Activated naive CD4-positive, alpha-beta T cell treated with anti-CD3 and anti-CD28 coated beads for 36 hours (primary cell): ENCODE data around the gene ITIH1. TPM values are rescaled to one million over a fixed set of nuclear protein-coding genes. Genes with fewer than 3 reads are reported as not detected.
"Not testable (repeated sequence)": the region's sequence is repeated elsewhere in the genome, so short reads cannot be mapped to it uniquely, and the experiment has no call there.

Experiments used
- CTCF ChIA-PET: fragments of 350-600 bp; sonication (Branson Sonifier 250); formaldehyde crosslinking; loops from one replicate; lab custom pipeline; 2021; ENCODE audit warnings: antibody characterized with exemption; lab: Charles Lee
- DNase-seq: peaks from one replicate; pipeline ENCODE4 v3.0.0-alpha.2; 2020
- H3K27ac Mint-ChIP-seq: one replicate; pipeline ENCODE4 v1.8.0; 2021; ENCODE audit warnings: mild to moderate bottlenecking, mixed read lengths
- H3K27me3 Mint-ChIP-seq: one replicate; pipeline ENCODE4 v1.8.0; 2021; ENCODE audit warnings: low read depth, mixed read lengths
- H3K36me3 Mint-ChIP-seq: one replicate; pipeline ENCODE4 v1.8.0; 2021; ENCODE audit warnings: low read depth, mixed read lengths
- H3K4me1 Mint-ChIP-seq: one replicate; pipeline ENCODE4 v1.8.0; 2021; ENCODE audit warnings: low read depth, mixed read lengths
- H3K4me3 Mint-ChIP-seq: one replicate; pipeline ENCODE4 v1.8.0; 2021; ENCODE audit warnings: mild to moderate bottlenecking, moderate library complexity, mixed read lengths
- H3K9me3 Mint-ChIP-seq: one replicate; pipeline ENCODE4 v1.8.0; 2021; ENCODE audit warnings: mixed read lengths
- intact Hi-C: fragments of 100-400 bp; cut with micrococcal nuclease; formaldehyde crosslinking; loops from one replicate; pipeline ENCODE4 v1.15.1; 2023
- total RNA-seq, 2 experiments: library from RNA; stranded (reverse); gene quantifications; one replicate each; pipeline ENCODE4 v1.2.3, GENCODE V29; 2021

ITIH1 gene
- total RNA-seq, 2 experiments from 2014 or later, result not detected

- CTCF ChIA-PET, result no interaction called here
- no peaks in the 10 kb centered on the region for H3K36me3 Mint-ChIP-seq
- intact Hi-C loops, result no loop called here
- no peak for DNase-seq
- H3K27me3 Mint-ChIP-seq, result no peaks in the 10 kb centered on the region
- no peak overlapping the region for H3K4me3 Mint-ChIP-seq
- no peaks in the 10 kb centered on the region for H3K9me3 Mint-ChIP-seq
- no peak overlapping the region for H3K27ac Mint-ChIP-seq
- peaks cover 10% of the 10 kb centered on the region for H3K4me1 Mint-ChIP-seq
Observed at GRCh38 chr3:52775877-52776276, 1.5 kb upstream of the ITIH1 start.

- H3K27me3 Mint-ChIP-seq, H3K36me3 Mint-ChIP-seq, H3K27ac Mint-ChIP-seq, intact Hi-C loops, DNase-seq, H3K4me3 Mint-ChIP-seq, H3K4me1 Mint-ChIP-seq, H3K9me3 Mint-ChIP-seq: not testable (repeated sequence)
- CTCF ChIA-PET, result interaction anchor here (0.6 kb wide), 1 partner anchor 802 kb away, joined by 3 read pairs; no protein-coding TSS in a partner anchor
Observed at GRCh38 chr3:52776486-52776885, 913 bp upstream of the ITIH1 start.

GRCh38 chr3:52777959-52778805 lies 783 bp downstream of the ITIH1 start:
- intact Hi-C loops, result no loop called here
- CTCF ChIA-PET, result no interaction called here
- H3K36me3 Mint-ChIP-seq, result no peaks in the 10 kb centered on the region
- H3K4me1 Mint-ChIP-seq, result no peaks in the 10 kb centered on the region
- no peaks in the 10 kb centered on the region for H3K27me3 Mint-ChIP-seq
- no peak for DNase-seq
- no peak overlapping the region for H3K27ac Mint-ChIP-seq
- no peak overlapping the region for H3K4me3 Mint-ChIP-seq
- no peaks in the 10 kb centered on the region for H3K9me3 Mint-ChIP-seq

DNA sequence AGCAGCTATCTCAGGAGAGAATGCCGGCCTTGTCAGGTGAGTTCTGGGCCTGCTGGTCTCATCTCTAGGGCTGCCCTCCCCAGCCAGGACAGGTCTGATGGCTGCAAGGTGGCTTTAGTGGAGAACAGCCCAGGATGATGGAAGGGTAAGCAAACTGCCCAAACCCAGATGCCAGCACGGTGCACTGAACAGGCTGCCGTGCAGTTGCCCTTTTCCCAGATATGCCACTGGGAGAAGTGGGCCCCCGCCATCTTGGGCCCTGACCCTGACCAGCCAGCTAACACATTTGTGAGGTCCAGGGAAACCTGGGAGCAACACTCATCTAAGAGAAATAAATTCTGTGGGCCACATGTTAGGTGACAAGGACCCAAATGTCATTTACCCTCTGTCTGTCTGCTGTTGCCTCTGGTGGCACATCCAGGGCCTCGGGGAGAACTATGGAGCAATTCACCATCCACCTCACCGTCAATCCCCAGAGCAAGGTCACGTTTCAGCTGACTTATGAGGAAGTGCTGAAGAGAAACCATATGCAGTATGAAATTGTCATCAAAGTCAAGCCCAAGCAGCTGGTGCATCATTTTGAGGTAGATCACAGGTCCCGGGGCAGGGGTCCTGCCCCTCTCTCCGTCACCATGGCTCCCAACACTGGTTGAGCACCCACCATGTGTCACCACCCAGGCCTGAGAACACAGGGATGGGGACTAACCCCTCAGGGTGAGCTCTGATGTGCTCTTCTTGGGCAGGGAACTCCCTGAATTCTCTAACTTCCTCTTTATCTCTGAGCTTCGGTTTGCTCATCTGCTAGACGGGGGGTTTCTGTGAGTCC lies 1.8 kb downstream of the ITIH1 start:
- Mint-ChIP-seq H3K4me3 (no peak overlapping the region), H3K9me3 (no peaks in the 10 kb centered on the region), H3K36me3 (no peaks in the 10 kb centered on the region), H3K27me3 (no peaks in the 10 kb centered on the region), H3K4me1 (no peaks in the 10 kb centered on the region), H3K27ac (no peak overlapping the region)
- intact Hi-C loops, result no loop called here
- CTCF ChIA-PET, result no interaction called here
- DNase-seq, result no peak

- CTCF ChIA-PET, result no interaction called here
- DNase-seq, result no peak
Observed at GRCh38 chr3:52779837-52780585, 2.6 kb downstream of the ITIH1 start.

DNA sequence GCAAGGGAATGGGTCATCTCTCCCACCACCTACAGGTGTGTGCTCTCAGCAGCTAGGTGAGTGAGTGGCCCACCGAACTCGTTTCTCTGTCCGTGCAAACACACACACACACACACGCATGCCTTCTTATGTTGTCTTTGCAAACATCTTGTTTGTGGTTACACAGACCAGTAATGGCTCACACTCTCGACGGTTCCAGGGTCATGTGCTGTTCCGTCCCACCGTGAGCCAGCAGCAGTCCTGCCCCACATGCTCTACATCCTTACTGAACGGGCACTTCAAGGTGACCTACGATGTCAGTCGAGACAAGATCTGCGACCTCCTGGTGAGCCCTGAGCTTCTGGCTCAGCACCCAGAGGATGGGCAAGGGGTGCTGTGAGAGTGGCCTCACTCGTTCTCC lies 4.3 kb downstream of the ITIH1 start:
- no peaks in the 10 kb centered on the region for H3K4me1 Mint-ChIP-seq
- H3K27me3 Mint-ChIP-seq, result no peaks in the 10 kb centered on the region
- H3K36me3 Mint-ChIP-seq, result no peaks in the 10 kb centered on the region
- intact Hi-C loops, result no loop called here
- CTCF ChIA-PET, result no interaction called here
- no peak for DNase-seq
- H3K9me3 Mint-ChIP-seq, result no peaks in the 10 kb centered on the region
- H3K4me3 Mint-ChIP-seq, result no peak overlapping the region
- H3K27ac Mint-ChIP-seq, result no peak overlapping the region

More at GRCh38 chr3:52779837-52780585, 2.6 kb downstream of the ITIH1 start:
- intact Hi-C loops, result no loop called here
- Mint-ChIP-seq H3K4me1 (no peaks in the 10 kb centered on the region), H3K27ac (no peak overlapping the region), H3K36me3 (no peaks in the 10 kb centered on the region), H3K9me3 (no peaks in the 10 kb centered on the region), H3K4me3 (no peak overlapping the region), H3K27me3 (no peaks in the 10 kb centered on the region)

- no peaks in the 10 kb centered on the region for H3K36me3 Mint-ChIP-seq
- CTCF ChIA-PET, result interaction anchor here (2.4 kb wide), 1 partner anchor 39 kb away, joined by 8 read pairs; no protein-coding TSS in a partner anchor
- H3K9me3 Mint-ChIP-seq, result no peaks in the 10 kb centered on the region
- DNase-seq, result no peak
- no peak overlapping the region for H3K4me3 Mint-ChIP-seq
- no peaks in the 10 kb centered on the region for H3K4me1 Mint-ChIP-seq
- intact Hi-C loops, result no loop called here
- H3K27ac Mint-ChIP-seq, result no peak overlapping the region
- H3K27me3 Mint-ChIP-seq, result no peaks in the 10 kb centered on the region
Observed at GRCh38 chr3:52782412-52783210, 5.2 kb downstream of the ITIH1 start.

GRCh38 chr3:52783211-52783555 lies 5.8 kb downstream of the ITIH1 start:
- DNase-seq, result no peak
- no peak overlapping the region for H3K27ac Mint-ChIP-seq
- H3K4me3 Mint-ChIP-seq, result no peak overlapping the region
- intact Hi-C loops, result no loop called here
- H3K36me3 Mint-ChIP-seq, result no peaks in the 10 kb centered on the region
- no peaks in the 10 kb centered on the region for H3K27me3 Mint-ChIP-seq
- H3K4me1 Mint-ChIP-seq, result no peaks in the 10 kb centered on the region
- CTCF ChIA-PET, result interaction anchor here (1.3 to 2.4 kb wide), 2 partner anchors 38 to 41 kb away, joined by 3 to 8 read pairs; no protein-coding TSS in a partner anchor
- no peaks in the 10 kb centered on the region for H3K9me3 Mint-ChIP-seq

DNA sequence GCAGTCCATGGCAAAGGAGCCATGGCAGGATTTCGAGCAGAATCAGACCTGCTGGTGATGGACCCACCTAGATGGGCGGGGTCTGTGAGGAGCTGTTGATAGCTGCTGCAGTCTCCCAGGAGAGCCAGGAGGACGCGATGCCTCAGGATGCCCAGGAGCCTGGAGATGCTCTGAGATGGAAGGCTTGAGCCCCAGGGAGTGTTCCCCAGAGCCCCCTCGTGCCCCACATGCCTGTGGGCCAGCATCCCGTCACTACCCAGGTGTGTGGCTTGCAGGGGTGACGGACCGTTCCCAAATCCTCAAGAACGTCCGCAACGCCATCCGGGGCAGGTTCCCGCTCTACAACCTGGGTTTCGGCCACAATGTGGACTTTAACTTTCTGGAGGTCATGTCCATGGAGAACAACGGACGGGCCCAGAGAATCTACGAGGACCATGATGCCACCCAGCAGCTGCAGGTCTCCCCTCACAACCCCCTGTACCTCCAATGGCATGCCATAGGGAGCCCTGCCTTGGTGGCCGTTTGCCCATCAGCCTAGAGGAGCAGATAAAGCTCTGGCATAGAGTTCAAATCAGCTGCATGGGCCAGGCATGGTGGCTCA lies 6.7 kb downstream of the ITIH1 start:
- no peak overlapping the region for H3K27ac Mint-ChIP-seq
- H3K27me3 Mint-ChIP-seq, result no peaks in the 10 kb centered on the region
- H3K36me3 Mint-ChIP-seq, result no peaks in the 10 kb centered on the region
- no peak overlapping the region for H3K4me3 Mint-ChIP-seq
- intact Hi-C loops, result no loop called here
- CTCF ChIA-PET, result interaction anchor here (1.3 to 2.4 kb wide), 2 partner anchors 37 to 42 kb away, joined by 3 to 8 read pairs; no protein-coding TSS in a partner anchor
- DNase-seq, result no peak
- H3K9me3 Mint-ChIP-seq, result no peaks in the 10 kb centered on the region
- H3K4me1 Mint-ChIP-seq, result no peaks in the 10 kb centered on the region

DNA sequence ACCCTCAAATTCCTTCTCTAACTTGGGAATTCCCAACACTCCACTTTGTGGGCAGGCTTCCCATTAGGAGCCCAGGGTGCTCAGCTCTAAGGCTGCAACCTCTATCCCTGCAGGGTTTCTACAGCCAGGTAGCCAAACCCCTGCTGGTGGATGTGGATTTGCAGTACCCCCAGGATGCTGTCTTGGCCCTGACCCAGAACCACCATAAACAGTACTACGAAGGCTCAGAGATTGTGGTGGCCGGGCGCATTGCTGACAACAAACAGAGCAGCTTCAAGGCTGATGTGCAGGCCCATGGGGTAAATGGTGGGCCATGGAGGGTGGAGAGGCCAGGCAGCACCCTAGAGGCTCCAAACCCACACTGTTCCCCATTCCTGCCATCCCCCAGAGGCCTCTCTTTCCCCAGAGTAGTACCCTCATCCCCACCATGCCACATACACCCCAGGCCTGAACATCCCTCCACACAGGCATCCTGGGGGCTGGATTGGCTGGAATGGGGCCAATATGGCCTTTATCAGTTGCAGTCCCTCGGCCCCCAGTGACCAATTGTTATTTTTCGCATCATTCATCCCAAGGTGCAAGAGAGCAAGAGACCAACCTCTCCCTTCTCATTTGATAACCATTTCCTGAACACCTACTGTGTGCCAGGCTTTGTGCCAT lies 7.7 kb downstream of the ITIH1 start:
- H3K36me3 Mint-ChIP-seq, result no peaks in the 10 kb centered on the region
- H3K4me3 Mint-ChIP-seq, result no peak overlapping the region
- no peak overlapping the region for H3K27ac Mint-ChIP-seq
- no peaks in the 10 kb centered on the region for H3K9me3 Mint-ChIP-seq
- H3K27me3 Mint-ChIP-seq, result no peaks in the 10 kb centered on the region
- no peaks in the 10 kb centered on the region for H3K4me1 Mint-ChIP-seq
- intact Hi-C loops, result no loop called here
- CTCF ChIA-PET, result interaction anchor here (2.4 kb wide), 1 partner anchor 36 kb away, joined by 8 read pairs; no protein-coding TSS in a partner anchor
- no peak for DNase-seq
